ENCODE measurements around the gene PRSS38. TPM values are rescaled to one million over a fixed set of nuclear protein-coding genes. Genes with fewer than 3 reads are reported as not detected.

Gene PRSS38
- total RNA-seq, 1 experiment from 2014 or later, result not detected

- intact Hi-C loops (cut with micrococcal nuclease), result no loop called here
- Histone ChIP-seq H3K9me2 (ENCODE audit: insufficient read depth) (no peaks in the 10 kb centered on the region), H2AFZ (ENCODE audit: low read depth, low read length, poor library complexity, severe bottlenecking) (no peak overlapping the region), H3K4me3 (replicated peaks in 1 of 2; ENCODE audit: low read depth in 1 of 2, low read length in 2 of 2) (no peak overlapping the region), H3K4me2 (ENCODE audit: low read length) (no peak overlapping the region), H4K20me1 (ENCODE audit: insufficient read depth) (no peaks in the 10 kb centered on the region), H3K4me1 (ENCODE audit: control insufficient read depth in 1 of 2, insufficient read depth in 2 of 2, low read length in 2 of 2) (no peaks in the 10 kb centered on the region), H3K79me2 (ENCODE audit: insufficient read depth, low read length) (no peaks in the 10 kb centered on the region), H3K9me3 (ENCODE audit: control insufficient read depth in 1 of 2, insufficient read depth in 1 of 2, low read depth in 1 of 2, low read length in 2 of 2) (no peaks in the 10 kb centered on the region), H3K36me3 (ENCODE audit: control insufficient read depth in 1 of 2, insufficient read depth in 2 of 2, low read length in 2 of 2) (0 out of 4 replicates have a peak, but pooled peaks cover 0 to 3% of the 10 kb centered on the region in 2 experiments), H3K27ac (ENCODE audit: low read depth, low read length) (no peak overlapping the region), H3K27me3 (ENCODE audit: insufficient read depth, low read length) (no peaks in the 10 kb centered on the region), H3K9ac (ENCODE audit: low read length) (no peak overlapping the region)
- no TSS peak for BruUV-seq (replicated peaks)
- TF ChIP-seq ZBTB33 (IDR thresholded peaks at IDR 0.05; ENCODE audit: extremely low read depth, insufficient replicate concordance, low read length) (no peak), RAD21 (IDR thresholded peaks at IDR 0.05; ENCODE audit: low read depth) (no peak), ZNF274 (IDR thresholded peaks at IDR 0.05; ENCODE audit: low read depth, low read length) (no peak), CBX3 (IDR thresholded peaks at IDR 0.05; ENCODE audit: low read depth) (no peak)
- RAD21 ChIA-PET (ENCODE audit: low non-redundant PET in 1 of 2, low total read pairs in 2 of 2, uncharacterized antibody in 2 of 2, unreplicated experiment in 2 of 2), result no interaction called here
- no peak for DNase-seq (ENCODE audit: low read depth, low spot score)
- no peak for ATAC-seq
- POLR2A ChIA-PET, result no interaction called here
- CTCF ChIA-PET, result no interaction called here
These were observed 35.1 kb upstream of the PRSS38 start for GRCh38 chr1:227780101-227781044.

GRCh38 chr1:227781314-227781930 is 34.1 kb upstream of the PRSS38 start:
- CTCF ChIA-PET, result no interaction called here
- H3K4me1 ChIP-seq (ENCODE audit: control insufficient read depth in 1 of 2, insufficient read depth in 2 of 2, low read length in 2 of 2), result no peaks in the 10 kb centered on the region
- no peak for ATAC-seq
- H3K4me3 ChIP-seq (replicated peaks in 1 of 2; ENCODE audit: low read depth in 1 of 2, low read length in 2 of 2), result no peak overlapping the region
- RAD21 ChIA-PET (ENCODE audit: low non-redundant PET in 1 of 2, low total read pairs in 2 of 2, uncharacterized antibody in 2 of 2, unreplicated experiment in 2 of 2), result no interaction called here
- no peaks in the 10 kb centered on the region for H3K9me3 ChIP-seq (ENCODE audit: control insufficient read depth in 1 of 2, insufficient read depth in 1 of 2, low read depth in 1 of 2, low read length in 2 of 2)
- POLR2A ChIA-PET, result no interaction called here
- H3K27me3 ChIP-seq (ENCODE audit: insufficient read depth, low read length), result no peaks in the 10 kb centered on the region
- H3K27ac ChIP-seq (ENCODE audit: low read depth, low read length), result no peak overlapping the region
- no peak overlapping the region for H2AFZ ChIP-seq (ENCODE audit: low read depth, low read length, poor library complexity, severe bottlenecking)
- BruUV-seq (replicated peaks), result no TSS peak
- H3K79me2 ChIP-seq (ENCODE audit: insufficient read depth, low read length), result no peaks in the 10 kb centered on the region
- 0 out of 4 replicates have a peak, but pooled peaks cover 0 to 3% of the 10 kb centered on the region in 2 experiments for H3K36me3 ChIP-seq (ENCODE audit: control insufficient read depth in 1 of 2, insufficient read depth in 2 of 2, low read length in 2 of 2)
- DNase-seq (ENCODE audit: low read depth, low spot score), result no peak
- H4K20me1 ChIP-seq (ENCODE audit: insufficient read depth), result no peaks in the 10 kb centered on the region
- intact Hi-C loops (cut with micrococcal nuclease), result no loop called here
- no peak overlapping the region for H3K4me2 ChIP-seq (ENCODE audit: low read length)
- no peaks in the 10 kb centered on the region for H3K9me2 ChIP-seq (ENCODE audit: insufficient read depth)
- no peak overlapping the region for H3K9ac ChIP-seq (ENCODE audit: low read length)
- TF ChIP-seq ZFX (IDR thresholded peaks at IDR 0.05), result no peak
- no peak for TF ChIP-seq FOSL1 (IDR thresholded peaks at IDR 0.05; ENCODE audit: low read depth)
- TF ChIP-seq ZBTB33 (IDR thresholded peaks at IDR 0.05; ENCODE audit: extremely low read depth, insufficient replicate concordance, low read length), result no peak
- TF ChIP-seq MAX (IDR thresholded peaks at IDR 0.05), result no peak
- TF ChIP-seq SP1 (IDR thresholded peaks at IDR 0.05; ENCODE audit: low read depth), result no peak
- no peak for TF ChIP-seq EZH2phosphoT487 (IDR thresholded peaks at IDR 0.05; ENCODE audit: borderline replicate concordance)
- TF ChIP-seq ELF1 (IDR thresholded peaks at IDR 0.05; ENCODE audit: borderline replicate concordance, low read depth), result no peak
